HepG2 (cell line): ENCODE measurements around the gene PPP2R2D. TPM values are rescaled to one million over a fixed set of nuclear protein-coding genes. Genes with fewer than 3 reads are reported as not detected.

Experiments
- ATAC-seq: fragments of 200-7000 bp; cut with Tn5 transposase; 3 replicates; pipeline ENCODE4 v1.9.1; 2020; ENCODE audit warnings: mild to moderate bottlenecking, moderate library complexity
- BruUV-seq: library from RNA; stranded (reverse); fragments of 400-500 nt; replicated peaks from 2 replicates; lab custom pipeline; 2021; lab: Mats Ljungman, UMichigan
- CTCF ChIA-PET: fragments of 300-600 bp; formaldehyde crosslinking; extraction: SDS; loops from one replicate; lab custom pipeline; 2021; ENCODE audit warnings: low total read pairs, inconsistent platforms, low intra/inter-chr PET ratio; lab: Yijun Ruan, JAX
- POLR2A ChIA-PET: fragments of 350-600 bp; sonication (Branson Sonifier 250); formaldehyde crosslinking; loops from one replicate; lab custom pipeline; 2020; ENCODE audit warnings: antibody characterized with exemption, inconsistent platforms; lab: Yijun Ruan, JAX
- DNase-seq: peaks from one replicate; pipeline ENCODE4 v3.0.0-alpha.2; 2015; ENCODE audit warnings: low spot score
- FAIRE-seq: peaks from 3 replicates; lab custom pipeline; 2011; peaks lifted over from hg19 to GRCh38; lab: Jason Lieb, UNC
- H2AFZ ChIP-seq: one replicate; pipeline ENCODE4 v1.6.1; 2011; ENCODE audit warnings: low read length, inconsistent platforms
- H3K27ac ChIP-seq: fragments of 300-600 bp; 3 replicates; pipeline ENCODE4 v1.8.0; 2011; ENCODE audit warnings: mixed run types, mild to moderate bottlenecking, mixed read lengths, low read length, inconsistent platforms; ENCODE audit not compliant: insufficient read depth; ENCODE audit errors: extremely low read length
- H3K27me3 ChIP-seq, 2 experiments: fragments of 200-600 bp in 1 of 2; 2 replicates in 1 of 2; 3 replicates in 1 of 2; pipeline versions ENCODE4 v1.6.0 to v1.8.0; 2011; ENCODE audit warnings: low read length in 2 of 2, mild to moderate bottlenecking in 2 of 2, moderate library complexity in 2 of 2, inconsistent platforms in 1 of 2; ENCODE audit not compliant: insufficient read depth in 2 of 2, control insufficient read depth in 1 of 2
- H3K36me3 ChIP-seq, 2 experiments: fragments of 200-600 bp in 1 of 2; replicated peaks in 1 of 2; 2 replicates in 1 of 2; 3 replicates in 1 of 2; pipeline versions ENCODE4 v1.5.1 to v1.8.0; 2011; ENCODE audit warnings: low read length in 2 of 2, inconsistent platforms in 1 of 2; ENCODE audit not compliant: insufficient read depth in 2 of 2, control insufficient read depth in 1 of 2
- H3K4me1 ChIP-seq: 2 replicates; pipeline ENCODE4 v1.5.1; 2012; ENCODE audit warnings: low read length, inconsistent platforms; ENCODE audit not compliant: insufficient read depth
- H3K4me2 ChIP-seq: 2 replicates; pipeline ENCODE4 v1.6.0; 2011; ENCODE audit warnings: low read depth, low read length, inconsistent platforms
- H3K4me3 ChIP-seq, 3 experiments: fragments of 200-600 bp in 1 of 3; sonication (generic), shearing (Covaris generic) in 1 of 3; replicated peaks in 1 of 3; 2 replicates each; pipeline ENCODE4 v1.5.1; 2011 to 2016; ENCODE audit warnings: low read length in 3 of 3, inconsistent platforms in 2 of 3, low read depth in 2 of 3, mild to moderate bottlenecking in 2 of 3, control low read depth in 1 of 3, mixed read lengths in 1 of 3; ENCODE audit not compliant: insufficient read depth in 1 of 3
- H3K79me2 ChIP-seq: one replicate; pipeline ENCODE4 v1.6.1; 2011; ENCODE audit warnings: low read length, inconsistent platforms; ENCODE audit not compliant: insufficient read depth
- H3K9ac ChIP-seq: 2 replicates; pipeline ENCODE4 v1.6.0; 2011; ENCODE audit warnings: mild to moderate bottlenecking, low read depth, low read length, inconsistent platforms; ENCODE audit not compliant: insufficient read depth
- H3K9me3 ChIP-seq: 2 replicates; pipeline ENCODE4 v1.5.1; 2012; ENCODE audit warnings: mild to moderate bottlenecking, low read length
- H4K20me1 ChIP-seq: 2 replicates; pipeline ENCODE4 v1.6.0; 2011; ENCODE audit warnings: inconsistent platforms, mild to moderate bottlenecking, low read length, moderate library complexity; ENCODE audit not compliant: insufficient read depth
- AGO1 ChIP-seq: fragments of 200-400 bp; formaldehyde crosslinking; IDR thresholded peaks from 2 replicates; pipeline ENCODE4 v1.6.1; 2017; ENCODE audit warnings: mild to moderate bottlenecking, low read depth, low read length, moderate library complexity; ENCODE audit not compliant: poor library complexity, severe bottlenecking
- CENPX ChIP-seq: sonication (generic); formaldehyde crosslinking; IDR thresholded peaks from 2 replicates; pipeline ENCODE4 v1.9.0; 2021; ENCODE audit warnings: mild to moderate bottlenecking, missing genetic modification reagents, moderate library complexity
- CHD4 ChIP-seq: fragments of 200-600 bp; sonication (generic); IDR thresholded peaks from 2 replicates; pipeline ENCODE4 v1.7.0; 2017; ENCODE audit warnings: mild to moderate bottlenecking, low read length, borderline replicate concordance
- FOXA3 ChIP-seq: IDR thresholded peaks from 2 replicates; pipeline ENCODE4 v1.6.1; 2016; ENCODE audit warnings: missing genetic modification reagents, missing compliant biosample characterization
- GFI1 ChIP-seq: sonication (generic); formaldehyde crosslinking; IDR thresholded peaks from 2 replicates; pipeline ENCODE4 v1.5.0; 2020; ENCODE audit warnings: missing genetic modification reagents, mild to moderate bottlenecking, borderline replicate concordance
- KDM1A ChIP-seq: IDR thresholded peaks from 2 replicates; pipeline ENCODE4 v1.6.1; 2016; ENCODE audit warnings: missing compliant biosample characterization
- KLF13 ChIP-seq: sonication (generic); formaldehyde crosslinking; IDR thresholded peaks from 2 replicates; pipeline ENCODE4 v1.4.0; 2020; ENCODE audit warnings: mild to moderate bottlenecking, missing genetic modification reagents
- MBD4 ChIP-seq: IDR thresholded peaks from 2 replicates; pipeline ENCODE4 v1.6.1; 2012; ENCODE audit warnings: low read length, inconsistent platforms, borderline replicate concordance
- NR1H2 ChIP-seq: sonication (generic); formaldehyde crosslinking; IDR thresholded peaks from 2 replicates; pipeline ENCODE4 v1.8.1; 2022; ENCODE audit warnings: low read depth, missing genetic modification reagents, borderline replicate concordance
- PAWR ChIP-seq: sonication (generic); formaldehyde crosslinking; IDR thresholded peaks from 2 replicates; pipeline ENCODE4 v1.4.0; 2020; ENCODE audit warnings: missing genetic modification reagents, mild to moderate bottlenecking, borderline replicate concordance
- TEAD3 ChIP-seq: optimal IDR thresholded peaks from 2 replicates; pipeline ENCODE3; 2016; ENCODE audit warnings: borderline replicate concordance
- THAP11 ChIP-seq: IDR thresholded peaks from 2 replicates; pipeline ENCODE4 v1.6.1; 2016; ENCODE audit warnings: missing biosample characterization, missing genetic modification reagents
- THRA ChIP-seq: sonication (generic); formaldehyde crosslinking; IDR thresholded peaks from 2 replicates; pipeline ENCODE4 v1.4.0; 2020; ENCODE audit warnings: missing genetic modification reagents, borderline replicate concordance
- ZFP62 ChIP-seq: sonication (generic); formaldehyde crosslinking; IDR thresholded peaks from 2 replicates; pipeline ENCODE4 v1.4.0; 2020; ENCODE audit warnings: missing genetic modification reagents
- ZNF232 ChIP-seq: sonication (generic); formaldehyde crosslinking; IDR thresholded peaks from 2 replicates; pipeline ENCODE4 v1.4.0; 2020; ENCODE audit warnings: missing genetic modification reagents, borderline replicate concordance
- ZNF441 ChIP-seq: sonication (generic); formaldehyde crosslinking; IDR thresholded peaks from 2 replicates; pipeline ENCODE4 v1.7.0; 2021; ENCODE audit warnings: missing genetic modification reagents, borderline replicate concordance
- WGBS: methylation state at CpG from one replicate; pipeline ENCODE4 v1.1.6; 2017; ENCODE audit warnings: low lambda C conversion rate; 5-methylcytosine and 5-hydroxymethylcytosine counted together
- in situ Hi-C: cut with HindIII; loops from 2 replicates; pipeline ENCODE4 v1.10.0; 2017; ENCODE audit warnings: low pct_unique_long_range_greater_than_20kb; ENCODE audit not compliant: extremely low pct_ligation_motif_present
- intact Hi-C: fragments of 100-400 bp; cut with micrococcal nuclease; formaldehyde crosslinking; loops from one replicate; pipeline ENCODE4 v1.10.0; 2022; ENCODE audit not compliant: unreplicated experiment
- polyA plus RNA-seq, 8 experiments: library from polyadenylated mRNA; depleted of rRNA in 3 of 8; stranded (reverse) in 7 of 8; unstranded in 1 of 8; fragments of >200 nt; fragmentation: Illumina TruSeq in 4 of 8; extraction: Trizol in 4 of 8; gene quantifications; 2 replicates each; pipeline versions ENCODE4 v1.2.1 to v1.2.3, GENCODE V29; 2011 to 2016; ENCODE audit warnings: low read depth in 4 of 8, missing spikeins in 1 of 8, mixed read lengths in 1 of 8; ENCODE audit not compliant: insufficient read depth in 1 of 8
- total RNA-seq, 5 experiments: library from RNA; depleted of rRNA; stranded (reverse); fragments of >200 nt; fragmentation: Illumina TruSeq; extraction: Trizol; gene quantifications; 2 replicates each; pipeline ENCODE4 v1.2.3, GENCODE V29; 2016; ENCODE audit warnings: low read depth in 1 of 5
- TF ChIP-seq, protein P1 (sequence below): sonication (generic); formaldehyde crosslinking; IDR thresholded peaks from 2 replicates; pipeline ENCODE4 v1.5.1; 2020; ENCODE audit warnings: mild to moderate bottlenecking, missing genetic modification reagents, moderate library complexity
- TF ChIP-seq, protein P2 (sequence below): IDR thresholded peaks from 2 replicates; pipeline ENCODE4 v1.6.1; 2016; ENCODE audit warnings: low read depth, borderline replicate concordance

PPP2R2D gene
- total and polyA plus RNA-seq, 2 of the 13 experiments (the other 11 are each of a cell fraction or from before 2014, with no cell fraction given) = 32.7 to 33.2 TPM

- intact Hi-C loops = no loop called here
- CTCF ChIA-PET = no interaction called here
- peaks cover 0 to 60% of the 10 kb centered on the region in 2 experiments; a peak in 4 of 5 replicates for H3K27me3 ChIP-seq
These were observed 41.3 kb upstream of the PPP2R2D start for GRCh38 chr10:131859341-131860020.

GRCh38 chr10:131860311-131860710 lies 40.5 kb upstream of the PPP2R2D start:
- Histone ChIP-seq H3K9ac (no peak overlapping the region), H2AFZ (no peak overlapping the region), H3K4me3 (no peak overlapping the region), H3K9me3 (no peaks in the 10 kb centered on the region), H3K4me2 (no peak overlapping the region), H3K79me2 (no peaks in the 10 kb centered on the region), H3K4me1 (no peaks in the 10 kb centered on the region), H3K36me3 (no peaks in the 10 kb centered on the region), H3K27ac (no peak overlapping the region), H3K27me3 (peaks cover 0 to 55% of the 10 kb centered on the region in 2 experiments; a peak in 2 of 5 replicates), H4K20me1 (no peaks in the 10 kb centered on the region)
- in situ Hi-C loops (no loop called here), intact Hi-C loops (no loop called here)
- CTCF ChIA-PET = no interaction called here
- POLR2A ChIA-PET = no interaction called here
- DNase-seq (no peak), ATAC-seq (no peak), FAIRE-seq (no peak)
- TF ChIP-seq THRA (CRISPR knock-in tag) (no peak), KDM1A (CRISPR knock-in tag) (no peak), AGO1 (no peak), MBD4 (no peak), ZNF441 (CRISPR knock-in tag) (no peak), FOXA3 (CRISPR knock-in tag) (no peak), TEAD3 (CRISPR knock-in tag) (no peak), ZNF232 (CRISPR knock-in tag) (no peak), ZFP62 (CRISPR knock-in tag) (no peak)
- TF ChIP-seq, protein P1, sequence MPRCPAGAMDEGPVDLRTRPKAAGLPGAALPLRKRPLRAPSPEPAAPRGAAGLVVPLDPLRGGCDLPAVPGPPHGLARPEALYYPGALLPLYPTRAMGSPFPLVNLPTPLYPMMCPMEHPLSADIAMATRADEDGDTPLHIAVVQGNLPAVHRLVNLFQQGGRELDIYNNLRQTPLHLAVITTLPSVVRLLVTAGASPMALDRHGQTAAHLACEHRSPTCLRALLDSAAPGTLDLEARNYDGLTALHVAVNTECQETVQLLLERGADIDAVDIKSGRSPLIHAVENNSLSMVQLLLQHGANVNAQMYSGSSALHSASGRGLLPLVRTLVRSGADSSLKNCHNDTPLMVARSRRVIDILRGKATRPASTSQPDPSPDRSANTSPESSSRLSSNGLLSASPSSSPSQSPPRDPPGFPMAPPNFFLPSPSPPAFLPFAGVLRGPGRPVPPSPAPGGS = no peak
- TF ChIP-seq, protein P2, sequence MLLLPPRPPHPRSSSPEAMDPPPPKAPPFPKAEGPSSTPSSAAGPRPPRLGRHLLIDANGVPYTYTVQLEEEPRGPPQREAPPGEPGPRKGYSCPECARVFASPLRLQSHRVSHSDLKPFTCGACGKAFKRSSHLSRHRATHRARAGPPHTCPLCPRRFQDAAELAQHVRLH (CRISPR knock-in tag) = no peak
- WGBS = 30% methylated on average over 7 of the region's 7 CpGs
- no TSS peak for BruUV-seq

More at GRCh38 chr10:131859341-131860020, 41.3 kb upstream of the PPP2R2D start:
- Histone ChIP-seq H3K36me3 (no peaks in the 10 kb centered on the region), H2AFZ (no peak overlapping the region), H4K20me1 (no peaks in the 10 kb centered on the region), H3K4me2 (no peak overlapping the region), H3K4me3 (no peak overlapping the region), H3K9ac (no peak overlapping the region), H3K4me1 (no peaks in the 10 kb centered on the region), H3K9me3 (no peaks in the 10 kb centered on the region), H3K79me2 (no peaks in the 10 kb centered on the region), H3K27ac (no peak overlapping the region)
- ATAC-seq (no peak), FAIRE-seq (no peak), DNase-seq (no peak)
- TF ChIP-seq PAWR (CRISPR knock-in tag) (no peak), CHD4 (no peak), CENPX (CRISPR knock-in tag) (no peak), THAP11 (CRISPR knock-in tag) (no peak), KLF13 (CRISPR knock-in tag) (no peak), GFI1 (no peak), NR1H2 (CRISPR knock-in tag) (no peak)
- 0% methylated on average over 4 of the region's 9 CpGs for WGBS
- in situ Hi-C loops = no loop called here
- BruUV-seq = no TSS peak
- POLR2A ChIA-PET = no interaction called here
